GM12801 (cell line): ENCODE data around the gene PSMC3IP.

Source experiments
- CTCF ChIP-seq: IDR thresholded peaks from one replicate; pipeline ENCODE4 v1.5.1; 2011; ENCODE audit warnings: control low read depth; ENCODE audit not compliant: insufficient read length; ENCODE audit errors: extremely low read depth

Gene PSMC3IP

GRCh38 chr17:42566215-42566882, 11.2 kb downstream of the PSMC3IP start:
- TF ChIP-seq CTCF, result no peak

- no peak for TF ChIP-seq CTCF
Measured at GRCh38 chr17:42565523-42566214, 11.9 kb downstream of the PSMC3IP start.

- TF ChIP-seq CTCF, result no peak
Measured at GRCh38 chr17:42564815-42565522, 12.6 kb downstream of the PSMC3IP start.

GRCh38 chr17:42563950-42564349, 13.6 kb downstream of the PSMC3IP start:
- no peak for TF ChIP-seq CTCF

- TF ChIP-seq CTCF, result no peak
Measured at GRCh38 chr17:42563543-42563942, 14.0 kb downstream of the PSMC3IP start.

GRCh38 chr17:42563143-42563509, 14.4 kb downstream of the PSMC3IP start:
- TF ChIP-seq CTCF, result no peak

- TF ChIP-seq CTCF, result no peak
Measured at GRCh38 chr17:42562388-42563142, 15.0 kb downstream of the PSMC3IP start.
